HepG2 (cell line): ENCODE results near the gene MRPS5. TPM values are rescaled to one million over a fixed set of nuclear protein-coding genes. Genes with fewer than 3 reads are reported as not detected.
A peak's percentile ranks its signal among the peaks of the same experiment; 100 is the strongest.

Experiments
- AGO2 ChIP-seq: fragments of 200-400 bp; formaldehyde crosslinking; optimal IDR thresholded peaks from 2 replicates; pipeline ENCODE3; 2017; ENCODE audit warnings: mild to moderate bottlenecking, low read depth, low read length, moderate library complexity
- HMG20B ChIP-seq: conservative IDR thresholded peaks from 2 replicates; pipeline ENCODE4 v1.6.1; 2016; ENCODE audit warnings: missing genetic modification reagents, missing compliant biosample characterization
- IRX3 ChIP-seq: sonication (generic); formaldehyde crosslinking; IDR thresholded peaks from 2 replicates; pipeline ENCODE4 v1.8.1; 2023; ENCODE audit warnings: mild to moderate bottlenecking, low read depth, missing genetic modification reagents, borderline replicate concordance
- NCOA2 ChIP-seq: sonication (generic); formaldehyde crosslinking; IDR thresholded peaks from 2 replicates; pipeline ENCODE4 v1.8.0; 2022; ENCODE audit warnings: inconsistent platforms
- PCBP1 ChIP-seq: fragments of 200-400 bp; formaldehyde crosslinking; IDR thresholded peaks from 2 replicates; pipeline ENCODE4 v1.6.1; 2017; ENCODE audit warnings: mild to moderate bottlenecking, low read depth, low read length, borderline replicate concordance
- POLR2G ChIP-seq: fragments of 200-400 bp; formaldehyde crosslinking; IDR thresholded peaks from 2 replicates; pipeline ENCODE4 v1.6.1; 2018; ENCODE audit warnings: mild to moderate bottlenecking, low read depth, low read length, moderate library complexity
- SNAPC2 ChIP-seq: sonication (generic); formaldehyde crosslinking; IDR thresholded peaks from 2 replicates; pipeline ENCODE4 v1.8.1; 2022; ENCODE audit warnings: mild to moderate bottlenecking, missing genetic modification reagents
- ZNF230 ChIP-seq: sonication (generic); formaldehyde crosslinking; IDR thresholded peaks from 2 replicates; pipeline ENCODE4 v1.4.0; 2020; ENCODE audit warnings: mild to moderate bottlenecking, missing genetic modification reagents
- ZNF235 ChIP-seq: sonication (generic); formaldehyde crosslinking; IDR thresholded peaks from 2 replicates; pipeline ENCODE4 v1.8.1; 2023; ENCODE audit warnings: mild to moderate bottlenecking, missing genetic modification reagents, borderline replicate concordance
- ZNF292 ChIP-seq: sonication (generic); formaldehyde crosslinking; IDR thresholded peaks from 2 replicates; pipeline ENCODE4 v1.8.1; 2022; ENCODE audit warnings: mild to moderate bottlenecking, low read depth, missing genetic modification reagents, borderline replicate concordance
- ZNF331 ChIP-seq: sonication (generic); formaldehyde crosslinking; IDR thresholded peaks from 2 replicates; pipeline ENCODE4 v1.4.0; 2020; ENCODE audit warnings: missing genetic modification reagents
- ZNF33A ChIP-seq: sonication (generic); formaldehyde crosslinking; IDR thresholded peaks from 2 replicates; pipeline ENCODE4 v1.5.1; 2020; ENCODE audit warnings: missing genetic modification reagents, mild to moderate bottlenecking, moderate library complexity, borderline replicate concordance
- ZNF446 ChIP-seq: sonication (generic); formaldehyde crosslinking; IDR thresholded peaks from 2 replicates; pipeline ENCODE4 v1.5.0; 2020; ENCODE audit warnings: mild to moderate bottlenecking, missing genetic modification reagents
- ZNF781 ChIP-seq: sonication (generic); formaldehyde crosslinking; IDR thresholded peaks from 2 replicates; pipeline ENCODE4 v1.5.1; 2020; ENCODE audit warnings: borderline replicate concordance, mild to moderate bottlenecking, missing genetic modification reagents; ENCODE audit errors: not compliant biosample characterization
- polyA plus RNA-seq, 8 experiments: library from polyadenylated mRNA; depleted of rRNA in 3 of 8; stranded (reverse) in 7 of 8; unstranded in 1 of 8; fragments of >200 nt; fragmentation: Illumina TruSeq in 4 of 8; extraction: Trizol in 4 of 8; gene quantifications; 2 replicates each; pipeline versions ENCODE4 v1.2.1 to v1.2.3, GENCODE V29; 2011 to 2016; ENCODE audit warnings: low read depth in 4 of 8, missing spikeins in 1 of 8, mixed read lengths in 1 of 8; ENCODE audit not compliant: insufficient read depth in 1 of 8
- total RNA-seq, 5 experiments: library from RNA; depleted of rRNA; stranded (reverse); fragments of >200 nt; fragmentation: Illumina TruSeq; extraction: Trizol; gene quantifications; 2 replicates each; pipeline ENCODE4 v1.2.3, GENCODE V29; 2016; ENCODE audit warnings: low read depth in 1 of 5
- TF ChIP-seq, protein P1 (sequence below): sonication (generic); formaldehyde crosslinking; IDR thresholded peaks from 2 replicates; pipeline ENCODE4 v1.9.0; 2022; ENCODE audit warnings: missing genetic modification reagents, mild to moderate bottlenecking, borderline replicate concordance
- TF ChIP-seq, protein P2 (sequence below): IDR thresholded peaks from 2 replicates; pipeline ENCODE4 v1.6.1; 2012; ENCODE audit warnings: low read length, improper control_type of control experiment
- TF ChIP-seq, protein P3 (sequence below): sonication (generic); formaldehyde crosslinking; IDR thresholded peaks from 2 replicates; pipeline ENCODE4 v1.4.0; 2020; ENCODE audit warnings: missing genetic modification reagents
- TF ChIP-seq, protein P4 (sequence below): sonication (generic); formaldehyde crosslinking; IDR thresholded peaks from 2 replicates; pipeline ENCODE4 v1.4.0; 2020; ENCODE audit warnings: missing genetic modification reagents, borderline replicate concordance

Gene MRPS5
- total and polyA plus RNA-seq, 2 of the 13 experiments (the other 11 are each of a cell fraction or from before 2014, with no cell fraction given) = 98.8 to 134 TPM

DNA sequence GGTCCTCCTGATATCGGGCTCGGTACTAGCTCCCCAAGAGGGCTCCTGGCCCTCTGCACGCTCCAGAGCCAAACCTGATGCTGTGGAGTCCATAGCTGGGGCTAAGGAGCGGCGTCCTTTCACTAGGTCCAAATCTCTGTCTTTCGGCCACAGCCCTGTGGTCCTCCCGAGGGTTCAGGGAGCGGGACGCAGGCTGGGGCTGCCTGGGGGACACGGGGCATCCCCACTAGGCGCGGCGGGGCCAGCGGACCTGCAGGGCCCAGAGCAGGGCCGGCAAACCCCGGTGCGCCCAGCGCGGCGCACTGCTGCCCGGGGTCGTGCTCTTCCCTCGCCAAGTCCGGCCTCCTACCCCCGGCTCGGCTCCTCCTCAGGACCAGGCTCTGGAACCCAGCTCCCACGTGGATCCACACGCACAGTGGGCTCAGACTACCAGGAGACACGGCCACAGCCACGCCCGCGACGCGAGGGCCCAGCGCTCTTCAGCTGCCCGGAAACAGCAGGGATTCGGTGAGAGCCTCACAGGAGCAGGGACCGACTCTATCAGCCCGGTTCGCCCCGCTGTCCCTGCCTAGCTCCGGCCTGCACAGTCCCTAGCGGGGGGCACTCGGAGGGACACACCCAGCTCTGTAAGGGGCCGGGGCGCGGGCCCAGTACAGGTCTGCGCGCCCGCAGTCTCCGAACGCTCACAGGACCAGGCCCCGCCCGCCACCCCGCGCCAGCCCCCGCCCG, 37.4 kb upstream of the MRPS5 start (continued):
- TF ChIP-seq, protein P1, sequence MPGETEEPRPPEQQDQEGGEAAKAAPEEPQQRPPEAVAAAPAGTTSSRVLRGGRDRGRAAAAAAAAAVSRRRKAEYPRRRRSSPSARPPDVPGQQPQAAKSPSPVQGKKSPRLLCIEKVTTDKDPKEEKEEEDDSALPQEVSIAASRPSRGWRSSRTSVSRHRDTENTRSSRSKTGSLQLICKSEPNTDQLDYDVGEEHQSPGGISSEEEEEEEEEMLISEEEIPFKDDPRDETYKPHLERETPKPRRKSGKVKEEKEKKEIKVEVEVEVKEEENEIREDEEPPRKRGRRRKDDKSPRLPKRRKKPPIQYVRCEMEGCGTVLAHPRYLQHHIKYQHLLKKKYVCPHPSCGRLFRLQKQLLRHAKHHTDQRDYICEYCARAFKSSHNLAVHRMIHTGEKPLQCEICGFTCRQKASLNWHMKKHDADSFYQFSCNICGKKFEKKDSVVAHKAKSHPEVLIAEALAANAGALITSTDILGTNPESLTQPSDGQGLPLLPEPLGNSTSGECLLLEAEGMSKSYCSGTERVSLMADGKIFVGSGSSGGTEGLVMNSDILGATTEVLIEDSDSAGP = 0 out of 2 replicates have a peak, but pooled peaks have one; percentile 18
- TF ChIP-seq ZNF33A (CRISPR knock-in tag) (no peak), ZNF446 (CRISPR knock-in tag) (0 out of 2 replicates have a peak, but pooled peaks have one; percentile 62), NCOA2 (no peak), ZNF235 (CRISPR knock-in tag) (no peak), POLR2G (peak; percentile 15; the same call in 1 of the 2 replicates), IRX3 (no peak), ZNF230 (CRISPR knock-in tag) (no peak), PCBP1 (no peak), ZNF331 (CRISPR knock-in tag) (no peak), SNAPC2 (CRISPR knock-in tag) (no peak), ZNF781 (CRISPR knock-in tag) (no peak), ZNF292 (CRISPR knock-in tag) (no peak), HMG20B (CRISPR knock-in tag) (no peak), AGO2 (peak; percentile 76)
- TF ChIP-seq, protein P2, sequence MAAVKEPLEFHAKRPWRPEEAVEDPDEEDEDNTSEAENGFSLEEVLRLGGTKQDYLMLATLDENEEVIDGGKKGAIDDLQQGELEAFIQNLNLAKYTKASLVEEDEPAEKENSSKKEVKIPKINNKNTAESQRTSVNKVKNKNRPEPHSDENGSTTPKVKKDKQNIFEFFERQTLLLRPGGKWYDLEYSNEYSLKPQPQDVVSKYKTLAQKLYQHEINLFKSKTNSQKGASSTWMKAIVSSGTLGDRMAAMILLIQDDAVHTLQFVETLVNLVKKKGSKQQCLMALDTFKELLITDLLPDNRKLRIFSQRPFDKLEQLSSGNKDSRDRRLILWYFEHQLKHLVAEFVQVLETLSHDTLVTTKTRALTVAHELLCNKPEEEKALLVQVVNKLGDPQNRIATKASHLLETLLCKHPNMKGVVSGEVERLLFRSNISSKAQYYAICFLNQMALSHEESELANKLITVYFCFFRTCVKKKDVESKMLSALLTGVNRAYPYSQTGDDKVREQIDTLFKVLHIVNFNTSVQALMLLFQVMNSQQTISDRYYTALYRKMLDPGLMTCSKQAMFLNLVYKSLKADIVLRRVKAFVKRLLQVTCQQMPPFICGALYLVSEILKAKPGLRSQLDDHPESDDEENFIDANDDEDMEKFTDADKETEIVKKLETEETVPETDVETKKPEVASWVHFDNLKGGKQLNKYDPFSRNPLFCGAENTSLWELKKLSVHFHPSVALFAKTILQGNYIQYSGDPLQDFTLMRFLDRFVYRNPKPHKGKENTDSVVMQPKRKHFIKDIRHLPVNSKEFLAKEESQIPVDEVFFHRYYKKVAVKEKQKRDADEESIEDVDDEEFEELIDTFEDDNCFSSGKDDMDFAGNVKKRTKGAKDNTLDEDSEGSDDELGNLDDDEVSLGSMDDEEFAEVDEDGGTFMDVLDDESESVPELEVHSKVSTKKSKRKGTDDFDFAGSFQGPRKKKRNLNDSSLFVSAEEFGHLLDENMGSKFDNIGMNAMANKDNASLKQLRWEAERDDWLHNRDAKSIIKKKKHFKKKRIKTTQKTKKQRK = no peak
- TF ChIP-seq, protein P3, sequence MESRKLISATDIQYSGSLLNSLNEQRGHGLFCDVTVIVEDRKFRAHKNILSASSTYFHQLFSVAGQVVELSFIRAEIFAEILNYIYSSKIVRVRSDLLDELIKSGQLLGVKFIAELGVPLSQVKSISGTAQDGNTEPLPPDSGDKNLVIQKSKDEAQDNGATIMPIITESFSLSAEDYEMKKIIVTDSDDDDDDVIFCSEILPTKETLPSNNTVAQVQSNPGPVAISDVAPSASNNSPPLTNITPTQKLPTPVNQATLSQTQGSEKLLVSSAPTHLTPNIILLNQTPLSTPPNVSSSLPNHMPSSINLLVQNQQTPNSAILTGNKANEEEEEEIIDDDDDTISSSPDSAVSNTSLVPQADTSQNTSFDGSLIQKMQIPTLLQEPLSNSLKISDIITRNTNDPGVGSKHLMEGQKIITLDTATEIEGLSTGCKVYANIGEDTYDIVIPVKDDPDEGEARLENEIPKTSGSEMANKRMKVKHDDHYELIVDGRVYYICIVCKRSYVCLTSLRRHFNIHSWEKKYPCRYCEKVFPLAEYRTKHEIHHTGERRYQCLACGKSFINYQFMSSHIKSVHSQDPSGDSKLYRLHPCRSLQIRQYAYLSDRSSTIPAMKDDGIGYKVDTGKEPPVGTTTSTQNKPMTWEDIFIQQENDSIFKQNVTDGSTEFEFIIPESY = peak; percentile 85
- TF ChIP-seq, protein P4, sequence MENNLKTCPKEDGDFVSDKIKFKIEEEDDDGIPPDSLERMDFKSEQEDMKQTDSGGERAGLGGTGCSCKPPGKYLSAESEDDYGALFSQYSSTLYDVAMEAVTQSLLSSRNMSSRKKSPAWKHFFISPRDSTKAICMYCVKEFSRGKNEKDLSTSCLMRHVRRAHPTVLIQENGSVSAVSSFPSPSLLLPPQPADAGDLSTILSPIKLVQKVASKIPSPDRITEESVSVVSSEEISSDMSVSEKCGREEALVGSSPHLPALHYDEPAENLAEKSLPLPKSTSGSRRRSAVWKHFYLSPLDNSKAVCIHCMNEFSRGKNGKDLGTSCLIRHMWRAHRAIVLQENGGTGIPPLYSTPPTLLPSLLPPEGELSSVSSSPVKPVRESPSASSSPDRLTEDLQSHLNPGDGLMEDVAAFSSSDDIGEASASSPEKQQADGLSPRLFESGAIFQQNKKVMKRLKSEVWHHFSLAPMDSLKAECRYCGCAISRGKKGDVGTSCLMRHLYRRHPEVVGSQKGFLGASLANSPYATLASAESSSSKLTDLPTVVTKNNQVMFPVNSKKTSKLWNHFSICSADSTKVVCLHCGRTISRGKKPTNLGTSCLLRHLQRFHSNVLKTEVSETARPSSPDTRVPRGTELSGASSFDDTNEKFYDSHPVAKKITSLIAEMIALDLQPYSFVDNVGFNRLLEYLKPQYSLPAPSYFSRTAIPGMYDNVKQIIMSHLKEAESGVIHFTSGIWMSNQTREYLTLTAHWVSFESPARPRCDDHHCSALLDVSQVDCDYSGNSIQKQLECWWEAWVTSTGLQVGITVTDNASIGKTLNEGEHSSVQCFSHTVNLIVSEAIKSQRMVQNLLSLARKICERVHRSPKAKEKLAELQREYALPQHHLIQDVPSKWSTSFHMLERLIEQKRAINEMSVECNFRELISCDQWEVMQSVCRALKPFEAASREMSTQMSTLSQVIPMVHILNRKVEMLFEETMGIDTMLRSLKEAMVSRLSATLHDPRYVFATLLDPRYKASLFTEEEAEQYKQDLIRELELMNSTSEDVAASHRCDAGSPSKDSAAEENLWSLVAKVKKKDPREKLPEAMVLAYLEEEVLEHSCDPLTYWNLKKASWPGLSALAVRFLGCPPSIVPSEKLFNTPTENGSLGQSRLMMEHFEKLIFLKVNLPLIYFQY (CRISPR knock-in tag) = no peak
